ENCODE data around the gene NRDE2.

DNA sequence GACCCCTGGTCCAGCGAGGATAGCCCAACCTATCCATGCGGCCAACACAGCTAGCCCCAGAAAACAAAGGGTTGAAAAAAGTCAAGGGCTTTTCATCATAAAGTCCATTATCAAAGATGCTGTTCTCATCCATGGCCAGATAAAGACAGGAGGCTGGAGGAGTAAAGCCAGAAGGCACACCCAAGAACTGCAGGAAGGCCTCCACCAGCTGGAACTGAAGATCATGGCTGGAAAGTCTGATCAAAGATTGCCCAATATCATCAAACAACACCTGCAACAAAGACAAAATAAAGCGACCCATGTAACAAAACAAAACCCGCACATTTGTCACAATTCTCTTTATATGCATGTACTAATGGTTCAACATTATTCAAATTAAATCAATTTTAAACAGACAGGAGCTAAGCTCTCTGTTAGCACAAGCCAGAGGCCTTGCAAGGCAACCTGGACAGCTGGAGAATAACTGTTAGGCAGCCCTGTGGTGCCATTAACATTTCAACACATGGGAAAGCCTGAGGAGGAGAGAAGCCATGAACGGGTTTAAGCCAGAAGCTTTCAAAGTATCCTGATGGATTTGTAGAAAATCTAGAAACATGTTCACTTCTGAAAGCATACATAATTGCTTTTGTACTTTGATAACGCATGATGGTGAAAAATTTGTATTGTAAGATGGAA lies 41.3 kb downstream of the NRDE2 start:
- no peak for TF ChIP-seq ZBTB7A (tag by site-specific recombination; IDR thresholded peaks at IDR 0.05; ENCODE audit: low read depth)
- TF ChIP-seq, protein P1, sequence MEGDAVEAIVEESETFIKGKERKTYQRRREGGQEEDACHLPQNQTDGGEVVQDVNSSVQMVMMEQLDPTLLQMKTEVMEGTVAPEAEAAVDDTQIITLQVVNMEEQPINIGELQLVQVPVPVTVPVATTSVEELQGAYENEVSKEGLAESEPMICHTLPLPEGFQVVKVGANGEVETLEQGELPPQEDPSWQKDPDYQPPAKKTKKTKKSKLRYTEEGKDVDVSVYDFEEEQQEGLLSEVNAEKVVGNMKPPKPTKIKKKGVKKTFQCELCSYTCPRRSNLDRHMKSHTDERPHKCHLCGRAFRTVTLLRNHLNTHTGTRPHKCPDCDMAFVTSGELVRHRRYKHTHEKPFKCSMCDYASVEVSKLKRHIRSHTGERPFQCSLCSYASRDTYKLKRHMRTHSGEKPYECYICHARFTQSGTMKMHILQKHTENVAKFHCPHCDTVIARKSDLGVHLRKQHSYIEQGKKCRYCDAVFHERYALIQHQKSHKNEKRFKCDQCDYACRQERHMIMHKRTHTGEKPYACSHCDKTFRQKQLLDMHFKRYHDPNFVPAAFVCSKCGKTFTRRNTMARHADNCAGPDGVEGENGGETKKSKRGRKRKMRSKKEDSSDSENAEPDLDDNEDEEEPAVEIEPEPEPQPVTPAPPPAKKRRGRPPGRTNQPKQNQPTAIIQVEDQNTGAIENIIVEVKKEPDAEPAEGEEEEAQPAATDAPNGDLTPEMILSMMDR (tag by site-specific recombination; IDR thresholded peaks at IDR 0.05) = no peak
- TF ChIP-seq, protein P2, sequence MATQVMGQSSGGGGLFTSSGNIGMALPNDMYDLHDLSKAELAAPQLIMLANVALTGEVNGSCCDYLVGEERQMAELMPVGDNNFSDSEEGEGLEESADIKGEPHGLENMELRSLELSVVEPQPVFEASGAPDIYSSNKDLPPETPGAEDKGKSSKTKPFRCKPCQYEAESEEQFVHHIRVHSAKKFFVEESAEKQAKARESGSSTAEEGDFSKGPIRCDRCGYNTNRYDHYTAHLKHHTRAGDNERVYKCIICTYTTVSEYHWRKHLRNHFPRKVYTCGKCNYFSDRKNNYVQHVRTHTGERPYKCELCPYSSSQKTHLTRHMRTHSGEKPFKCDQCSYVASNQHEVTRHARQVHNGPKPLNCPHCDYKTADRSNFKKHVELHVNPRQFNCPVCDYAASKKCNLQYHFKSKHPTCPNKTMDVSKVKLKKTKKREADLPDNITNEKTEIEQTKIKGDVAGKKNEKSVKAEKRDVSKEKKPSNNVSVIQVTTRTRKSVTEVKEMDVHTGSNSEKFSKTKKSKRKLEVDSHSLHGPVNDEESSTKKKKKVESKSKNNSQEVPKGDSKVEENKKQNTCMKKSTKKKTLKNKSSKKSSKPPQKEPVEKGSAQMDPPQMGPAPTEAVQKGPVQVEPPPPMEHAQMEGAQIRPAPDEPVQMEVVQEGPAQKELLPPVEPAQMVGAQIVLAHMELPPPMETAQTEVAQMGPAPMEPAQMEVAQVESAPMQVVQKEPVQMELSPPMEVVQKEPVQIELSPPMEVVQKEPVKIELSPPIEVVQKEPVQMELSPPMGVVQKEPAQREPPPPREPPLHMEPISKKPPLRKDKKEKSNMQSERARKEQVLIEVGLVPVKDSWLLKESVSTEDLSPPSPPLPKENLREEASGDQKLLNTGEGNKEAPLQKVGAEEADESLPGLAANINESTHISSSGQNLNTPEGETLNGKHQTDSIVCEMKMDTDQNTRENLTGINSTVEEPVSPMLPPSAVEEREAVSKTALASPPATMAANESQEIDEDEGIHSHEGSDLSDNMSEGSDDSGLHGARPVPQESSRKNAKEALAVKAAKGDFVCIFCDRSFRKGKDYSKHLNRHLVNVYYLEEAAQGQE (tag by site-specific recombination; IDR thresholded peaks at IDR 0.05) = no peak
